HUDEP-2 (cell line): ENCODE data around the gene BMP8B.
"Not testable (repeated sequence)": the region's sequence is repeated elsewhere in the genome, so short reads cannot be mapped to it uniquely, and the experiment has no call there.

ENCODE experiments used
- DNase-seq, 76 experiments: peaks; one replicate each; lab custom pipeline; 2025; ENCODE audit not compliant: unreplicated experiment in 76 of 76; lab: John Stamatoyannopoulos, UW

The BMP8B gene

GRCh38 chr1:39816415-39817090, 27.9 kb upstream of the BMP8B start:
- peak in 58 of 76 experiments; percentile 4 to 77 (median 48) for DNase-seq

- no peak for DNase-seq
These were observed 24.2 kb upstream of the BMP8B start for GRCh38 chr1:39812913-39813312.

- no peak for DNase-seq
These were observed 20.3 kb upstream of the BMP8B start for GRCh38 chr1:39808784-39809517.

GRCh38 chr1:39805385-39805784, 16.7 kb upstream of the BMP8B start:
- DNase-seq = no peak

- DNase-seq = no peak
These were observed 14.0 kb upstream of the BMP8B start for GRCh38 chr1:39802496-39803260.

- DNase-seq = no peak
These were observed 11.8 kb upstream of the BMP8B start for GRCh38 chr1:39800471-39800835.

DNA sequence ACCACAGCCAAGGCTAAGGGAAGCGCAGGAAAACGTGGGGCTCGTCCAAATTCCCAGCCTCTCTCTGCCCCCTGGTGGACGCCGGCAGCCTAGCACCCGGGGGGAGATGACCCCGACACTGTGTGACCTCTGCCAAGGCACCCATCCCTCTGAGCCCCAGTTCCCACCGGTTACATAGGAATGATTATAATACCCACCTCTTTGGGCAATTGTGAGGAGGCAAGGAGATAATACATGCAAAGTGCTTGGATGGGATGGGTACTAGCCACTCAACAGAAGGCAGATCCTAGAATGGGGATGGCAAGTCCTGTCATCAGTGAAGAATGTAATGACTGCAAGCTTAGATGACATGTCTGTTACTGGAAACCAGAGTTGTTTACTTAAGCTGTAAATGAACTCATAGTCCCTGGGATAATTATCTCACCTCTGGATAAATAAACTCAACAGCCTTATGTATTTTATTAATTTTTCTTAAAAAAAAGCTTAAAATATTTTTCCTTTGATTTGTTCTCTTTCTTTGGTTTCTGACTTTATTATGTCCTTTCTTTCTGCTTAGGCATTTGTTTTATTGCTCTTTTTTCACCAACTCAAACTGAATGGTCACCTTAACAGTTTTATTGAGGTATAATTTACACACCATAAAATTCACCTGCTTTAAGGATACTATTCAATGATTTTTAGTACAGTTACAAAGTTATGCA, 11.3 kb upstream of the BMP8B start:
- peak in 66 of 76 experiments; percentile 10 to 84 (median 62) for DNase-seq

DNA sequence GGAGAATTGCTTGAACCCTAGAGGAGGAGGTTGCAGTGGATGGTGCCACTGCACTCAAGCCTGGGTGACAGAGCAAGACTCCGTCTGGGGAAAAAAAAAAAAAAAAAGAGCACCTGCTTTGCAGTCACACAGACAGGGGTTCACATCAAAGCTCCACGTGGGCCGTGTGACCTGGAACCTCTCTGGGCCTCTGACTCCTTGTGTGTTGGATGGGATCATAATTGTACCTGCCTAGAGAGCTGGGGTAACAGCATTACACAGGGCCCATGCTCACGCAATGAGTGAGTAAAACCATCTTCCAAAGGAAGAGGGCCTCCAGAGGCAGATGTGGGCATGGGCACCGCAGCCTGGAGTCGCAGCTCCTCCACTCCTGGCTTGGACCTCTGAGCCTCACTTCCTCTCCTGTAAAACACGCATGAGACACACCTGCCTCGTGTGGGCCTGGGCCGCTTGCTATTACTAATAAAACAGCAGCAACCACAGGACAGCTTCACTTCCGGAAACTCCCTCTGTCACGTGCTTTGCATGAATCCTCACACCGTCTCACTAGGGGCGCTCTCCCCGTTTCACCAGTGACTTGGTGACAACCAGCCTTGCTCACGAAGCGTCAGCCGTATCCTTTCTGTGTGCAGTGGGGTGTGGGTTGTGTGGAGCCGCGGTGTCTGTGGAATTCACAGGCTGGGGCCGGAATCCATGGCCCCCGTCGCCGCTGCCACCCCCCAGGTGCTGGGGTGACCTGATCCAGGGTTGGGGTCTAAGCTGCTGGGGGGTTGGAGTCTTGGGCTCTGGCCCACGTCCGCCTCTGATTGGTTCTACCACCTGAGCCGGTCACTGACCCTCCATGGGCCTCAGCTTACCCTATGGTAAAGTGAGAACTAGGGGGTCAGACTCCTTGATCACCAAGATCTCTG, 10.4 kb upstream of the BMP8B start:
- peak in 75 of 76 experiments; percentile 55 to 96 (median 87) for DNase-seq

DNA sequence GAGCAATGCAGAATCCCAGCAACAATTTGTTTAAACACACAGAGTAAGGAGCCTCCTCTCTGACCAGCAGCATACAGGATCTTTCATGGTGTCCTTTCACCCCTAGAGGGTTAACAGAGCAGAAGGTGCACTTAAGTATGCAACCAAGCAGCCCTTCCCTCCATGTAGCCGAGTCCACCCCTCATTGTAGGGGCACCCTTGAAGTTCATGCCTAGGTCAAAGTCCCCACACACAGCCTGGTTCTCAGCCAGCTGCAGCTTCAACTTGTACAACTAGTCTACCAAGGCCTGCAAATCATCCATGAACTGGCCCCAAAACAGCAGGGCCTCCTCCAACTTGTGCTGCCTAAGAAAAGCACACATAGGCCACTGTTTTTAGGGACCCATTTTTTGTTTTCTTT, 7.0 kb upstream of the BMP8B start:
- no peak for DNase-seq

GRCh38 chr1:39791838-39792237, 3.2 kb upstream of the BMP8B start:
- DNase-seq = no peak

DNA sequence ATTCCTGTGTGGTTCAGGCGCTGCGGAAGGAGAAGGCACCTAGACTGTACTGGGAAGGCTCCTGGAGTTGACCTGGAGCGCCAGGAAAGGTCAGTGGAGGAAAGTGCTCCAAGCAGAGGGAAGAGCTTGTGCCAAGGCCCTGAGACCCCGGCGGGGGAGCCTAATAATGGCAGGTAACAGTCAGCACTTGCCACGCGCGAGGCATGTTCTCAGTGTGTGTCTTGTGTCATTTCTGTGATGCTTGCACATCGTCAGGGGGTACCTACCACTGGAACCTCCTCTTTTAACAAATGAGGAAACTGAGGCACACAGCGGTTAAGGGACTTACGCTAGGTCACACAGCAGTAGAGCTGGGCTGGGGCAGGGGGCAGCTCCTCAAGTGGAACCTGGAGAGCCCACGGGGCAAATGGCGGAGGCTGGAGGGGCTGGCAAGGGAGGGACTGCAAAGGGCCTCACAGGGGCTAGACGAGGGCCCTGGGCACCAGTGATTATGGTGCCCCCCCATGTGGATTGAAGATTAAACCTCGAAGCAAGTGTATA, 976 bp upstream of the BMP8B start:
- DNase-seq = peak in 3 of 76 experiments; percentile 21 to 36 (median 35)

GRCh38 chr1:39788426-39788757, 273 bp downstream of the BMP8B start:
- no peak for DNase-seq

- not testable (repeated sequence) for DNase-seq
These were observed 701 bp downstream of the BMP8B start for GRCh38 chr1:39787964-39788363.

- no peak for DNase-seq
These were observed 1.2 kb downstream of the BMP8B start for GRCh38 chr1:39787468-39787867.

GRCh38 chr1:39787108-39787375, 1.6 kb downstream of the BMP8B start:
- DNase-seq = not testable (repeated sequence)

DNA sequence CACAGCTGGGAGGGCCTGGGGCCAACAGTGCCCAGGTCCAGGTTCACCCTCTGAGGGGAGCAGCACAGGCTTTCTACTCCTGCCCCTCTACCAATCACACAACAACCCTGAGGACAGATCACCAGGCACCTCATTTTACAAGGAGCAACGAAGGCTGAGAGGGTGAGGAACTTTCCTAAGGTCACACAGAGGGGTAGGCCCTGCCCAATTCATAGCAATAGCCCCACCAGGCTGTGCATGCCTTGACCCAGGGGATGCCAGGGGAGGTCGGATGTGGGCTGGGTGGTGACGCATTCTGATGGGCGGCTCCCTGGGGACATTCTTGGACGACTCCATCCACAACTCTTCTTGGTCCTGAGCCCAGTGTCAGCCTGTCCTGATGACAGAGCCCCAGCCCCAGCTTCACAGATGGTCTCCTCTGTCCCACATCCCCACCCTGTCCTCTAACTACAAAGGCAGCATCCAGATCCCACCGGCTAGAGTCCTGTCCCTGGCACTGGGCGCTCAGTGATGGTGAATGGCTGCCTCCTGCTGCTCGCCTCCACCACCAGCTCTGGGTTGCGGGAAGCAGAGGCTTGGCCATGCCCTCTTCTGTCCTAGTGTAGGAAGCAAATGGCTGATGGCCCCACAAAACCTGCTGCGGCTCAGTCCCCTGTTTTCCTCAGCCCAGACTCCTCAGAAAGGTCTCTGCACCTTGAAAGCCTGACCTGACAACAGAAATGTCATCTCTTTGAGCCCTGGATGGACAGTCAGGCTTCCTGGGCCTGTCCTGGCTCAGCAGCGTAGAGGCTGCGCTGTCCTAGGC, 2.2 kb downstream of the BMP8B start:
- not testable (repeated sequence) for DNase-seq

- not testable (repeated sequence) for DNase-seq
These were observed 6.0 kb downstream of the BMP8B start for GRCh38 chr1:39782685-39783084.

GRCh38 chr1:39782103-39782502, 6.6 kb downstream of the BMP8B start:
- no peak for DNase-seq

- DNase-seq = no peak
These were observed 7.3 kb downstream of the BMP8B start for GRCh38 chr1:39781349-39781715.
